GM21367 (cell line): ENCODE results near the gene PHEX.

Experiments
- ATAC-seq: cut with Tn5 transposase; IDR thresholded peaks from one replicate; pipeline ENCODE4 v1.9.1; 2021; ENCODE audit not compliant: unreplicated experiment

The PHEX gene

GRCh38 chrX:22032084-22032483 is at the start of gene PHEX:
PHEX (plus strand) TSS chrX:22032325; CDS start chrX:22033006, 681 bp downstream.
- ATAC-seq = no peak

GRCh38 chrX:21985332-21985777 is 46.8 kb upstream of the PHEX start:
- ATAC-seq = peak; percentile 61

- ATAC-seq = no peak
Observed at GRCh38 chrX:21986596-21986995, 45.5 kb upstream of the PHEX start.

- peak; percentile 58 for ATAC-seq
Observed at GRCh38 chrX:21989384-21989783, 42.7 kb upstream of the PHEX start.

- no peak for ATAC-seq
Observed at GRCh38 chrX:21990832-21991231, 41.3 kb upstream of the PHEX start.

GRCh38 chrX:21991504-21991903 is 40.6 kb upstream of the PHEX start:
- no peak for ATAC-seq

- peak; percentile 78 for ATAC-seq
Observed at GRCh38 chrX:21993265-21993664, 38.9 kb upstream of the PHEX start.

GRCh38 chrX:21996872-21997455 is 35.2 kb upstream of the PHEX start:
- no peak for ATAC-seq

- no peak for ATAC-seq
Observed at GRCh38 chrX:21998037-21998436, 34.1 kb upstream of the PHEX start.

- ATAC-seq = no peak
Observed at GRCh38 chrX:22004866-22005265, 27.3 kb upstream of the PHEX start.

- no peak for ATAC-seq
Observed at GRCh38 chrX:22012051-22012450, 20.1 kb upstream of the PHEX start.

- ATAC-seq = no peak
Observed at GRCh38 chrX:22012931-22013330, 19.2 kb upstream of the PHEX start.

GRCh38 chrX:22015139-22015750 is 16.9 kb upstream of the PHEX start:
- ATAC-seq = no peak

GRCh38 chrX:22021751-22022324 is 10.3 kb upstream of the PHEX start:
- no peak for ATAC-seq

GRCh38 chrX:22024577-22024976 is 7.5 kb upstream of the PHEX start:
- ATAC-seq = no peak

GRCh38 chrX:22025751-22026150 is 6.4 kb upstream of the PHEX start:
- ATAC-seq = no peak

- ATAC-seq = no peak
Observed at GRCh38 chrX:22026731-22027130, 5.4 kb upstream of the PHEX start.

- no peak for ATAC-seq
Observed at GRCh38 chrX:22032506-22032905, 381 bp downstream of the PHEX start.

- ATAC-seq = no peak
Observed at GRCh38 chrX:22033818-22034217, 1.7 kb downstream of the PHEX start.

GRCh38 chrX:22035236-22035635 is 3.1 kb downstream of the PHEX start:
- ATAC-seq = no peak

- ATAC-seq = no peak
Observed at GRCh38 chrX:22037225-22037624, 5.1 kb downstream of the PHEX start.

GRCh38 chrX:22037911-22038537 is 5.9 kb downstream of the PHEX start:
- no peak for ATAC-seq
